ENCODE measurements around the gene MLLT3.

GRCh38 chr9:20358207-20358606 is 264.1 kb downstream of the MLLT3 start:
- TF ChIP-seq POLR2A (IDR thresholded peaks at IDR 0.05) (no peak), EP300 (IDR thresholded peaks at IDR 0.05) (no peak)

Measured in suprapubic skin (tissue), 2 donors.